ENCODE measurements around the gene CBX6.

DNA sequence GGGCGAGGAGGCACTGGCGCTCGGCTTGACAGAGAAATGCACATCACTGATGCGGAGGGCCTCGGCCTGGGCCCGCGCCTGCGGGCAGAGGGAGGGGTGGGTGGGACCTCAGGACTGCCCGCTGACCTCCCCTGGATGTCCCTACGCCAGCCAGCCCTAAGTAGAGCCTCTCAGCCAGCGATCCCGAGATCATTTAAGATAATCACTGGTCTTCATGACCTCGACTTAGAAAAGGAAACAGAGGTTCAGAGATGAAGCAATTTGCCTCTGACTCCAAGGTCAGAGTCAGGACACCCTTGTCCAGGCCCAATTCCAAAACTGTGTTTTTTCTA lies 4.9 kb downstream of the CBX6 start:
- TF ChIP-seq HIVEP1 (CRISPR knock-in tag; IDR thresholded peaks at IDR 0.05) = no peak
- TF ChIP-seq U2AF1 (optimal IDR thresholded peaks at IDR 0.05; ENCODE audit: low read depth, low read length) = no peak
- TF ChIP-seq, protein P1, sequence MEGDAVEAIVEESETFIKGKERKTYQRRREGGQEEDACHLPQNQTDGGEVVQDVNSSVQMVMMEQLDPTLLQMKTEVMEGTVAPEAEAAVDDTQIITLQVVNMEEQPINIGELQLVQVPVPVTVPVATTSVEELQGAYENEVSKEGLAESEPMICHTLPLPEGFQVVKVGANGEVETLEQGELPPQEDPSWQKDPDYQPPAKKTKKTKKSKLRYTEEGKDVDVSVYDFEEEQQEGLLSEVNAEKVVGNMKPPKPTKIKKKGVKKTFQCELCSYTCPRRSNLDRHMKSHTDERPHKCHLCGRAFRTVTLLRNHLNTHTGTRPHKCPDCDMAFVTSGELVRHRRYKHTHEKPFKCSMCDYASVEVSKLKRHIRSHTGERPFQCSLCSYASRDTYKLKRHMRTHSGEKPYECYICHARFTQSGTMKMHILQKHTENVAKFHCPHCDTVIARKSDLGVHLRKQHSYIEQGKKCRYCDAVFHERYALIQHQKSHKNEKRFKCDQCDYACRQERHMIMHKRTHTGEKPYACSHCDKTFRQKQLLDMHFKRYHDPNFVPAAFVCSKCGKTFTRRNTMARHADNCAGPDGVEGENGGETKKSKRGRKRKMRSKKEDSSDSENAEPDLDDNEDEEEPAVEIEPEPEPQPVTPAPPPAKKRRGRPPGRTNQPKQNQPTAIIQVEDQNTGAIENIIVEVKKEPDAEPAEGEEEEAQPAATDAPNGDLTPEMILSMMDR (IDR thresholded peaks at IDR 0.05 in 2 of 3, conservative IDR thresholded peaks at IDR 0.05 in 1 of 3; ENCODE audit: insufficient read depth in 2 of 3, low read depth in 1 of 3, low read length in 3 of 3) = no peak
- no peak for TF ChIP-seq ZNF398 (CRISPR knock-in tag; IDR thresholded peaks at IDR 0.05)

Measured in K562 (cell line).